HEK293 (cell line): ENCODE measurements around the gene DAGLA.

ENCODE experiments used
- CTCF ChIA-PET: fragments of 350-600 bp; formaldehyde crosslinking; extraction: SDS; loops from one replicate; lab custom pipeline; 2021; ENCODE audit warnings: antibody characterized with exemption; lab: Yijun Ruan, JAX
- POLR2A ChIA-PET: fragments of 300-600 bp; formaldehyde crosslinking; extraction: SDS; loops from one replicate; lab custom pipeline; 2020; ENCODE audit warnings: antibody characterized with exemption, inconsistent platforms; lab: Yijun Ruan, JAX
- H3K27ac ChIP-seq: fragments of 200-500 bp; sonication (Bioruptor generic); 2 replicates; pipeline ENCODE4 v1.5.1; 2014; ENCODE audit warnings: low read depth, low read length, control low read depth, inconsistent platforms; ENCODE audit errors: extremely low read depth
- H3K36me3 ChIP-seq, 2 experiments: fragments of 200-500 bp in 1 of 2; sonication (Bioruptor generic) in 1 of 2; 1 replicate in 1 of 2; 2 replicates in 1 of 2; pipeline ENCODE4 v1.5.1; 2014 to 2017; ENCODE audit warnings: inconsistent platforms in 2 of 2, low read length in 2 of 2; ENCODE audit not compliant: control insufficient read depth in 2 of 2, insufficient read depth in 1 of 2
- H3K4me1 ChIP-seq: fragments of 200-500 bp; sonication (Bioruptor generic); 2 replicates; pipeline ENCODE4 v1.5.1; 2014; ENCODE audit warnings: mild to moderate bottlenecking, low read length, inconsistent platforms; ENCODE audit not compliant: control insufficient read depth, insufficient read depth
- H3K4me3 ChIP-seq: 2 replicates; pipeline ENCODE4 v1.5.1; 2011; ENCODE audit warnings: low read depth, mild to moderate bottlenecking, control low read depth, low read length, moderate library complexity
- H3K9me3 ChIP-seq: fragments of 200-500 bp; sonication (Bioruptor generic); 2 replicates; pipeline ENCODE4 v1.5.1; 2014; ENCODE audit warnings: low read depth, low read length, inconsistent platforms; ENCODE audit not compliant: control insufficient read depth, insufficient read depth
- MYNN ChIP-seq: fragments of 450-650 bp; formaldehyde crosslinking; IDR thresholded peaks from 2 replicates; pipeline ENCODE4 v1.5.1; 2016; ENCODE audit warnings: missing biosample characterization, missing genetic modification characterization, borderline replicate concordance
- ZBTB1 ChIP-seq: fragments of 450-650 bp; formaldehyde crosslinking; IDR thresholded peaks from 2 replicates; pipeline ENCODE4 v1.5.1; 2016; ENCODE audit warnings: missing biosample characterization, missing genetic modification characterization
- ZFP37 ChIP-seq: fragments of 450-650 bp; formaldehyde crosslinking; IDR thresholded peaks from 2 replicates; pipeline ENCODE4 v1.5.1; 2016; ENCODE audit warnings: missing biosample characterization, missing genetic modification characterization
- ZIC2 ChIP-seq: fragments of 450-650 bp; formaldehyde crosslinking; IDR thresholded peaks from 2 replicates; pipeline ENCODE4 v1.5.1; 2016; ENCODE audit warnings: missing biosample characterization, missing genetic modification characterization
- ZNF175 ChIP-seq: fragments of 450-650 bp; formaldehyde crosslinking; IDR thresholded peaks from 2 replicates; pipeline ENCODE4 v1.5.1; 2016; ENCODE audit warnings: missing biosample characterization, missing genetic modification characterization
- ZNF19 ChIP-seq: fragments of 450-650 bp; formaldehyde crosslinking; IDR thresholded peaks from 2 replicates; pipeline ENCODE4; 2016; ENCODE audit warnings: missing biosample characterization, missing genetic modification characterization, low read depth
- ZNF211 ChIP-seq: fragments of 450-650 bp; formaldehyde crosslinking; IDR thresholded peaks from 2 replicates; pipeline ENCODE4 v1.5.1; 2016; ENCODE audit warnings: low read depth, missing biosample characterization, missing genetic modification characterization
- ZNF350 ChIP-seq: fragments of 450-650 bp; formaldehyde crosslinking; IDR thresholded peaks from 2 replicates; pipeline ENCODE4 v1.5.0; 2017; ENCODE audit warnings: missing biosample characterization, mild to moderate bottlenecking, missing genetic modification characterization
- ZNF501 ChIP-seq: fragments of 450-650 bp; formaldehyde crosslinking; IDR thresholded peaks from 2 replicates; pipeline ENCODE4 v1.5.1; 2016; ENCODE audit warnings: missing biosample characterization, missing genetic modification characterization
- ZNF791 ChIP-seq: fragments of 450-650 bp; formaldehyde crosslinking; IDR thresholded peaks from 2 replicates; pipeline ENCODE4 v1.5.1; 2016; ENCODE audit warnings: missing biosample characterization, missing genetic modification characterization
- ZSCAN30 ChIP-seq: fragments of 450-650 bp; IDR thresholded peaks from 2 replicates; pipeline ENCODE4 v1.5.1; 2018; ENCODE audit warnings: missing biosample characterization, mild to moderate bottlenecking, missing genetic modification characterization, moderate library complexity
- TF ChIP-seq, protein P1 (sequence below): fragments of 450-650 bp; formaldehyde crosslinking; IDR thresholded peaks from 2 replicates; pipeline ENCODE4 v1.5.1; 2016; ENCODE audit warnings: missing biosample characterization, missing genetic modification characterization
- TF ChIP-seq, protein P2 (sequence below): fragments of 450-650 bp; formaldehyde crosslinking; IDR thresholded peaks from 2 replicates; pipeline ENCODE4 v1.5.1; 2017; ENCODE audit warnings: missing biosample characterization, mild to moderate bottlenecking, missing genetic modification characterization, moderate library complexity

The DAGLA gene

DNA sequence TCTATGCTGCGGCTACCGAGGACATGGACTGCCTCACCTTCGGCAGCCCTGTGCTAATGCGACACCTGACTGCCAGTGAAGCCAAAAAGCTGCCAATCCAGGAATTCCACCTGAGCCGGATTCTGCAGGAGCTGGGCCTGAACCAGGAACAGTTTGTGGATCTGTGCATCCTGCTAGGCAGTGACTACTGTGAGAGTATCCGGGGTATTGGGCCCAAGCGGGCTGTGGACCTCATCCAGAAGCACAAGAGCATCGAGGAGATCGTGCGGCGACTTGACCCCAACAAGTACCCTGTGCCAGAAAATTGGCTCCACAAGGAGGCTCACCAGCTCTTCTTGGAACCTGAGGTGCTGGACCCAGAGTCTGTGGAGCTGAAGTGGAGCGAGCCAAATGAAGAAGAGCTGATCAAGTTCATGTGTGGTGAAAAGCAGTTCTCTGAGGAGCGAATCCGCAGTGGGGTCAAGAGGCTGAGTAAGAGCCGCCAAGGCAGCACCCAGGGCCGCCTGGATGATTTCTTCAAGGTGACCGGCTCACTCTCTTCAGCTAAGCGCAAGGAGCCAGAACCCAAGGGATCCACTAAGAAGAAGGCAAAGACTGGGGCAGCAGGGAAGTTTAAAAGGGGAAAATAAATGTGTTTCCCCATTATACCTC lies 115.8 kb downstream of the DAGLA start:
- POLR2A ChIA-PET = interaction anchor here (1.1 to 1.7 kb wide), 3 partner anchors 21 to 286 kb away, joined by 4 to 8 read pairs (median 6); partner anchors contain the start of gene FADS1

More for the DNA sequence above, 115.8 kb downstream of the DAGLA start:
- Histone ChIP-seq H3K4me1 (0 out of 2 replicates have a peak, but pooled peaks cover 3% of the 10 kb centered on the region), H3K36me3 (peaks cover 0 to 59% of the 10 kb centered on the region in 2 experiments; a peak in 2 of 3 replicates), H3K4me3 (no peak overlapping the region), H3K9me3 (no peaks in the 10 kb centered on the region), H3K27ac (no peak overlapping the region)
- TF ChIP-seq ZNF501 (tag by site-specific recombination) (no peak), ZNF791 (tag by site-specific recombination) (no peak), MYNN (tag by site-specific recombination) (no peak), ZFP37 (no peak), ZNF175 (tag by site-specific recombination) (no peak), ZNF19 (tag by site-specific recombination) (no peak), ZNF350 (no peak), ZBTB1 (tag by site-specific recombination) (no peak), ZIC2 (tag by site-specific recombination) (no peak), ZNF211 (tag by site-specific recombination) (no peak), ZSCAN30 (tag by site-specific recombination) (no peak)
- TF ChIP-seq, protein P1, sequence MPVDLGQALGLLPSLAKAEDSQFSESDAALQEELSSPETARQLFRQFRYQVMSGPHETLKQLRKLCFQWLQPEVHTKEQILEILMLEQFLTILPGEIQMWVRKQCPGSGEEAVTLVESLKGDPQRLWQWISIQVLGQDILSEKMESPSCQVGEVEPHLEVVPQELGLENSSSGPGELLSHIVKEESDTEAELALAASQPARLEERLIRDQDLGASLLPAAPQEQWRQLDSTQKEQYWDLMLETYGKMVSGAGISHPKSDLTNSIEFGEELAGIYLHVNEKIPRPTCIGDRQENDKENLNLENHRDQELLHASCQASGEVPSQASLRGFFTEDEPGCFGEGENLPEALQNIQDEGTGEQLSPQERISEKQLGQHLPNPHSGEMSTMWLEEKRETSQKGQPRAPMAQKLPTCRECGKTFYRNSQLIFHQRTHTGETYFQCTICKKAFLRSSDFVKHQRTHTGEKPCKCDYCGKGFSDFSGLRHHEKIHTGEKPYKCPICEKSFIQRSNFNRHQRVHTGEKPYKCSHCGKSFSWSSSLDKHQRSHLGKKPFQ = no peak
- TF ChIP-seq, protein P2, sequence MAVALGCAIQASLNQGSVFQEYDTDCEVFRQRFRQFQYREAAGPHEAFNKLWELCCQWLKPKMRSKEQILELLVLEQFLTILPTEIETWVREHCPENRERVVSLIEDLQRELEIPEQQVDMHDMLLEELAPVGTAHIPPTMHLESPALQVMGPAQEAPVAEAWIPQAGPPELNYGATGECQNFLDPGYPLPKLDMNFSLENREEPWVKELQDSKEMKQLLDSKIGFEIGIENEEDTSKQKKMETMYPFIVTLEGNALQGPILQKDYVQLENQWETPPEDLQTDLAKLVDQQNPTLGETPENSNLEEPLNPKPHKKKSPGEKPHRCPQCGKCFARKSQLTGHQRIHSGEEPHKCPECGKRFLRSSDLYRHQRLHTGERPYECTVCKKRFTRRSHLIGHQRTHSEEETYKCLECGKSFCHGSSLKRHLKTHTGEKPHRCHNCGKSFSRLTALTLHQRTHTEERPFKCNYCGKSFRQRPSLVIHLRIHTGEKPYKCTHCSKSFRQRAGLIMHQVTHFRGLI = no peak
- CTCF ChIA-PET = interaction anchor here (0.6 to 5.1 kb wide), 13 partner anchors 8 to 308 kb away, joined by 3 to 57 read pairs (median 20); partner anchors contain the start of genes FADS1 and FADS2
